K562 (cell line): ENCODE results near the gene AGPAT4. TPM values are rescaled to one million over a fixed set of nuclear protein-coding genes. Genes with fewer than 3 reads are reported as not detected.
A peak's percentile ranks its signal among the peaks of the same experiment; 100 is the strongest.

Source experiments
- AFF1 ChIP-seq, 2 experiments: fragments of 450-650 bp; IDR thresholded peaks; 2 replicates each; pipeline ENCODE4 v1.6.1; 2018; ENCODE audit warnings: mild to moderate bottlenecking in 2 of 2, low read depth in 1 of 2; ENCODE audit not compliant: partially characterized antibody in 2 of 2
- BRD9 ChIP-seq: fragments of 450-650 bp; IDR thresholded peaks from 2 replicates; pipeline ENCODE4 v1.6.1; 2018; ENCODE audit warnings: low read depth; ENCODE audit not compliant: partially characterized antibody
- CLOCK ChIP-seq: fragments of 250-450 bp; sonication (Bioruptor Pico); IDR thresholded peaks from 2 replicates; pipeline ENCODE4 v1.4.0; 2020; ENCODE audit warnings: mild to moderate bottlenecking, moderate library complexity, borderline replicate concordance
- GATAD2A ChIP-seq: fragments of 450-650 bp; IDR thresholded peaks from 2 replicates; pipeline ENCODE4 v1.6.1; 2017
- SUPT5H ChIP-seq: fragments of 450-650 bp; IDR thresholded peaks from 2 replicates; pipeline ENCODE4 v1.6.1; 2016
- TRIM25 ChIP-seq: fragments of 450-650 bp; IDR thresholded peaks from 2 replicates; pipeline ENCODE4 v1.7.0; 2016; ENCODE audit warnings: borderline replicate concordance
- ZBTB40 ChIP-seq, 2 experiments: fragments of 450-650 bp in 1 of 2; sonication (generic) in 1 of 2; formaldehyde crosslinking in 1 of 2; IDR thresholded peaks; 2 replicates each; pipeline versions ENCODE4 v1.7.1 to v1.9.0; 2016 to 2022; ENCODE audit warnings: inconsistent platforms in 1 of 2, mild to moderate bottlenecking in 1 of 2, missing genetic modification reagents in 1 of 2
- polyA plus RNA-seq, 8 experiments: library from polyadenylated mRNA; depleted of rRNA in 4 of 8; stranded (reverse) in 5 of 8; unstranded in 3 of 8; fragments of >200 nt; fragmentation: Nextera tagmentation in 2 of 8; fragmentation: Illumina TruSeq in 1 of 8; extraction: Ambion mirVana in 2 of 8; extraction: Trizol in 1 of 8; gene quantifications; 2 replicates each; pipeline versions ENCODE4 v1.2.1 to v1.2.3, GENCODE V29; 2011 to 2014; ENCODE audit warnings: inconsistent platforms in 1 of 8, missing spikeins in 1 of 8
- total RNA-seq, 7 experiments: library from RNA; depleted of rRNA in 6 of 7; stranded (reverse); fragments of >200 nt in 6 of 7; fragmentation: Illumina TruSeq in 2 of 7; extraction: Trizol in 2 of 7; gene quantifications; 2 replicates each; pipeline versions ENCODE4 v1.2.1 to v1.2.3, GENCODE V29; 2011 to 2021; ENCODE audit warnings: low replicate concordance in 1 of 7

The AGPAT4 gene
- total and polyA plus RNA-seq, 9 of the 15 experiments (the other 6 are each of a cell fraction or from before 2014, with no cell fraction given) = 2.2 to 15.0 (median 5.7) TPM

GRCh38 chr6:161273752-161274487 is at the start of gene AGPAT4 (continued):
- TF ChIP-seq ZBTB40 (IDR thresholded peaks at IDR 0.05) (peak; percentile 78), ZBTB40 (CRISPR knock-in tag; IDR thresholded peaks at IDR 0.05) (no peak), BRD9 (peak; percentile 88), CLOCK (no peak), SUPT5H (peak; percentile 64), TRIM25 (no peak), GATAD2A (peak; percentile 47; the same call in 1 of the 2 replicates), AFF1 (IDR thresholded peaks at IDR 0.05; ENCODE audit: low read depth in 1 of 2, partially characterized antibody in 2 of 2) (peak in 1 of 2 experiments; percentile 82)
